CD4-positive, alpha-beta memory T cell (primary cell): Measurements from ENCODE around the gene SERGEF. TPM values are rescaled to one million over a fixed set of nuclear protein-coding genes. Genes with fewer than 3 reads are reported as not detected.

ENCODE experiments used
- CTCF ChIA-PET: fragments of 350-600 bp; sonication (Branson Sonifier 250); formaldehyde crosslinking; loops from one replicate; lab custom pipeline; 2021; ENCODE audit warnings: inconsistent platforms; ENCODE audit not compliant: partially characterized antibody; lab: Charles Lee
- POLR2A ChIA-PET: fragments of 350-600 bp; sonication (Branson Sonifier 250); formaldehyde crosslinking; loops from one replicate; lab custom pipeline; 2021; ENCODE audit not compliant: partially characterized antibody; lab: Charles Lee
- DNase-seq, 5 donors: peaks; one replicate each; pipeline versions ENCODE4 v3.0.0 to v3.0.0-alpha.2; 2020 to 2022; ENCODE audit warnings: mixed read lengths in 1 of 5
- H3K27ac ChIP-seq: one replicate; pipeline ENCODE4 v1.7.0; 2013; ENCODE audit warnings: low read depth, low read length
- H3K27me3 ChIP-seq: 2 replicates; pipeline ENCODE4 v1.7.0; 2013; ENCODE audit warnings: mild to moderate bottlenecking, low read length, moderate library complexity; ENCODE audit not compliant: insufficient read depth
- H3K36me3 ChIP-seq: 2 replicates; pipeline ENCODE4 v1.7.0; 2013; ENCODE audit warnings: mild to moderate bottlenecking, low read length, moderate library complexity; ENCODE audit not compliant: insufficient read depth
- H3K4me1 ChIP-seq: 2 replicates; pipeline ENCODE4 v1.7.0; 2013; ENCODE audit warnings: mild to moderate bottlenecking, low read length, moderate library complexity; ENCODE audit not compliant: insufficient read depth
- H3K4me3 ChIP-seq, 2 donors: one replicate each; pipeline ENCODE4 v1.7.0; 2013; ENCODE audit warnings: low read length in 2 of 2, mild to moderate bottlenecking in 1 of 2
- H3K9me3 ChIP-seq, 2 donors: one replicate each; pipeline ENCODE4 v1.7.0; 2013; ENCODE audit warnings: low read length in 2 of 2, control low read depth in 1 of 2; ENCODE audit not compliant: control insufficient read depth in 1 of 2
- H3K27ac Mint-ChIP-seq, 7 donors: one replicate each; pipeline ENCODE4 v1.8.0; 2020 to 2021; ENCODE audit warnings: mixed read lengths in 7 of 7, mild to moderate bottlenecking in 6 of 7, inconsistent platforms in 3 of 7, moderate library complexity in 3 of 7
- H3K27me3 Mint-ChIP-seq, 2 donors: one replicate each; pipeline ENCODE4 v1.8.0; 2020 to 2021; ENCODE audit warnings: mixed read lengths in 2 of 2
- H3K36me3 Mint-ChIP-seq, 2 donors: one replicate each; pipeline ENCODE4 v1.8.0; 2020 to 2021; ENCODE audit warnings: mixed read lengths in 2 of 2, inconsistent platforms in 1 of 2, mild to moderate bottlenecking in 1 of 2
- H3K4me1 Mint-ChIP-seq, 4 donors: one replicate each; pipeline ENCODE4 v1.8.0; 2020 to 2021; ENCODE audit warnings: mixed read lengths in 4 of 4, mild to moderate bottlenecking in 1 of 4
- H3K4me3 Mint-ChIP-seq, 8 donors: one replicate each; pipeline ENCODE4 v1.8.0; 2020 to 2021; ENCODE audit warnings: mixed read lengths in 8 of 8, mild to moderate bottlenecking in 7 of 8, moderate library complexity in 6 of 8, inconsistent platforms in 3 of 8
- H3K9me3 Mint-ChIP-seq, 8 donors: one replicate each; pipeline ENCODE4 v1.8.0; 2020 to 2021; ENCODE audit warnings: mixed read lengths in 8 of 8, mild to moderate bottlenecking in 5 of 8, inconsistent platforms in 3 of 8, moderate library complexity in 1 of 8
- intact Hi-C: fragments of 100-400 bp; cut with micrococcal nuclease; formaldehyde crosslinking; loops from one replicate; pipeline ENCODE4 v1.15.1; 2023
- polyA plus RNA-seq, 2 donors: library from polyadenylated mRNA; unstranded; fragments of 300-500 nt; fragmentation: Illumina TruSeq; gene quantifications; one replicate each; pipeline ENCODE4 v1.2.3, GENCODE V29; 2021
- total RNA-seq, 2 experiments: library from RNA; stranded (reverse); gene quantifications; one replicate each; pipeline ENCODE4 v1.2.3, GENCODE V29; 2021

SERGEF gene
- total and polyA plus RNA-seq, 4 experiments from 2014 or later, result 46.2 to 82.7 (median 63.7) TPM

GRCh38 chr11:17792161-17792560 lies 220.7 kb downstream of the SERGEF start:
- Mint-ChIP-seq H3K27me3 (no peaks in the 10 kb centered on the region), H3K9me3 (peaks cover 0 to 3% (median 0%) of the 10 kb centered on the region in 8 donors), H3K4me3 (no peak overlapping the region), H3K27ac (no peak overlapping the region), H3K4me1 (no peaks in the 10 kb centered on the region), H3K36me3 (peaks cover 15 to 35% of the 10 kb centered on the region in 2 donors)
- intact Hi-C loops, result no loop called here
- Histone ChIP-seq H3K4me1 (no peaks in the 10 kb centered on the region), H3K36me3 (no peaks in the 10 kb centered on the region), H3K9me3 (no peaks in the 10 kb centered on the region), H3K27me3 (no peaks in the 10 kb centered on the region), H3K4me3 (no peak overlapping the region), H3K27ac (no peak overlapping the region)
- ChIA-PET POLR2A (no interaction called here), CTCF (no interaction called here)
- DNase-seq, result no peak

- Mint-ChIP-seq H3K36me3 (peaks cover 15 to 30% of the 10 kb centered on the region in 2 donors), H3K4me3 (no peak overlapping the region), H3K9me3 (peaks cover 0 to 3% (median 0%) of the 10 kb centered on the region in 8 donors), H3K27me3 (no peaks in the 10 kb centered on the region), H3K27ac (no peak overlapping the region), H3K4me1 (no peaks in the 10 kb centered on the region)
- Histone ChIP-seq H3K9me3 (no peaks in the 10 kb centered on the region), H3K4me1 (no peaks in the 10 kb centered on the region), H3K4me3 (no peak overlapping the region), H3K27ac (no peak overlapping the region), H3K36me3 (no peaks in the 10 kb centered on the region), H3K27me3 (no peaks in the 10 kb centered on the region)
- intact Hi-C loops, result no loop called here
- DNase-seq, result no peak
- POLR2A ChIA-PET, result no interaction called here
- CTCF ChIA-PET, result no interaction called here
Measured at GRCh38 chr11:17791144-17791543, 221.7 kb downstream of the SERGEF start.

- Histone ChIP-seq H3K27me3 (no peaks in the 10 kb centered on the region), H3K27ac (no peak overlapping the region), H3K4me1 (no peaks in the 10 kb centered on the region), H3K4me3 (no peak overlapping the region), H3K36me3 (no peaks in the 10 kb centered on the region), H3K9me3 (no peaks in the 10 kb centered on the region)
- POLR2A ChIA-PET, result no interaction called here
- CTCF ChIA-PET, result no interaction called here
- Mint-ChIP-seq H3K36me3 (peaks cover 15 to 34% of the 10 kb centered on the region in 2 donors), H3K27ac (no peak overlapping the region), H3K9me3 (peaks cover 0 to 3% (median 0%) of the 10 kb centered on the region in 8 donors), H3K4me1 (no peaks in the 10 kb centered on the region), H3K27me3 (no peaks in the 10 kb centered on the region), H3K4me3 (no peak overlapping the region)
- no peak for DNase-seq
- intact Hi-C loops, result no loop called here
Measured at GRCh38 chr11:17790453-17790852, 222.4 kb downstream of the SERGEF start.

GRCh38 chr11:17788084-17788483 lies 224.8 kb downstream of the SERGEF start:
- Histone ChIP-seq H3K36me3 (no peaks in the 10 kb centered on the region), H3K9me3 (no peaks in the 10 kb centered on the region), H3K27me3 (no peaks in the 10 kb centered on the region), H3K4me3 (no peak overlapping the region), H3K27ac (no peak overlapping the region), H3K4me1 (no peaks in the 10 kb centered on the region)
- intact Hi-C loops, result no loop called here
- Mint-ChIP-seq H3K4me3 (no peak overlapping the region), H3K4me1 (no peaks in the 10 kb centered on the region), H3K9me3 (peaks cover 0 to 3% (median 0%) of the 10 kb centered on the region in 8 donors), H3K27me3 (no peaks in the 10 kb centered on the region), H3K27ac (peak overlapping the region in 2 of 7 donors; percentile 22 to 32), H3K36me3 (peaks cover 14 to 38% of the 10 kb centered on the region in 2 donors)
- no peak for DNase-seq
- ChIA-PET CTCF (no interaction called here), POLR2A (no interaction called here)

- CTCF ChIA-PET, result no interaction called here
- no peaks in the 10 kb centered on the region for H3K27me3 Mint-ChIP-seq
Measured at GRCh38 chr11:17786824-17787525, 225.9 kb downstream of the SERGEF start.

GRCh38 chr11:17783878-17784277 lies 229.0 kb downstream of the SERGEF start:
- peaks cover 12 to 24% of the 10 kb centered on the region in 2 donors for H3K36me3 Mint-ChIP-seq
- H3K27me3 Mint-ChIP-seq, result no peaks in the 10 kb centered on the region
- H3K4me1 Mint-ChIP-seq, result no peaks in the 10 kb centered on the region
- ChIA-PET POLR2A (no interaction called here), CTCF (no interaction called here)
- DNase-seq, result no peak
- H3K36me3 ChIP-seq, result no peaks in the 10 kb centered on the region
- no peaks in the 10 kb centered on the region for H3K27me3 ChIP-seq
- no peak overlapping the region for H3K4me3 Mint-ChIP-seq
- H3K4me1 ChIP-seq, result no peaks in the 10 kb centered on the region
- peaks cover 0 to 3% (median 0%) of the 10 kb centered on the region in 8 donors for H3K9me3 Mint-ChIP-seq
- H3K27ac Mint-ChIP-seq, result no peak overlapping the region
- intact Hi-C loops, result no loop called here
- H3K27ac ChIP-seq, result no peak overlapping the region
- no peak overlapping the region for H3K4me3 ChIP-seq
- H3K9me3 ChIP-seq, result no peaks in the 10 kb centered on the region

More at GRCh38 chr11:17786824-17787525, 225.9 kb downstream of the SERGEF start:
- Mint-ChIP-seq H3K27ac (no peak overlapping the region), H3K4me3 (no peak overlapping the region), H3K9me3 (peaks cover 0 to 3% (median 0%) of the 10 kb centered on the region in 8 donors), H3K4me1 (no peaks in the 10 kb centered on the region), H3K36me3 (peaks cover 14 to 38% of the 10 kb centered on the region in 2 donors)
- no peak overlapping the region for H3K27ac ChIP-seq
- no peak overlapping the region for H3K4me3 ChIP-seq
- H3K36me3 ChIP-seq, result no peaks in the 10 kb centered on the region
- POLR2A ChIA-PET, result no interaction called here
- H3K27me3 ChIP-seq, result no peaks in the 10 kb centered on the region
- intact Hi-C loops, result no loop called here
- no peaks in the 10 kb centered on the region for H3K4me1 ChIP-seq
- DNase-seq, result no peak
- H3K9me3 ChIP-seq, result no peaks in the 10 kb centered on the region

GRCh38 chr11:17782603-17783337 lies 230.1 kb downstream of the SERGEF start:
- CTCF ChIA-PET, result no interaction called here
- H3K4me3 ChIP-seq, result no peak overlapping the region
- DNase-seq, result no peak
- Mint-ChIP-seq H3K36me3 (peaks cover 7 to 13% of the 10 kb centered on the region in 2 donors), H3K27me3 (no peaks in the 10 kb centered on the region), H3K27ac (no peak overlapping the region), H3K4me1 (no peaks in the 10 kb centered on the region), H3K4me3 (no peak overlapping the region), H3K9me3 (peaks cover 0 to 3% (median 0%) of the 10 kb centered on the region in 8 donors)
- no peaks in the 10 kb centered on the region for H3K36me3 ChIP-seq
- H3K27me3 ChIP-seq, result no peaks in the 10 kb centered on the region
- intact Hi-C loops, result no loop called here
- no peaks in the 10 kb centered on the region for H3K9me3 ChIP-seq
- H3K27ac ChIP-seq, result no peak overlapping the region
- no peaks in the 10 kb centered on the region for H3K4me1 ChIP-seq
- POLR2A ChIA-PET, result no interaction called here
